NB4 (cell line): ENCODE measurements around the gene NWD2.

Experiments used
- CTCF ChIP-seq: IDR thresholded peaks from one replicate; pipeline ENCODE4 v1.5.1; 2012; ENCODE audit warnings: low read depth, low read length
- MYC ChIP-seq: IDR thresholded peaks from 2 replicates; pipeline ENCODE4 v1.6.1; 2011; ENCODE audit warnings: low read depth, low read length
- POLR2A ChIP-seq: IDR thresholded peaks from 2 replicates; pipeline ENCODE4 v1.6.1; 2011; ENCODE audit warnings: mild to moderate bottlenecking; ENCODE audit not compliant: insufficient read length; ENCODE audit errors: extremely low read depth
- TF ChIP-seq, protein P1 (sequence below): IDR thresholded peaks from 2 replicates; pipeline ENCODE4 v1.6.1; 2011; ENCODE audit warnings: low read depth, low read length

- TF ChIP-seq CTCF (no peak), POLR2A (no peak), MYC (no peak)
- TF ChIP-seq, protein P1, sequence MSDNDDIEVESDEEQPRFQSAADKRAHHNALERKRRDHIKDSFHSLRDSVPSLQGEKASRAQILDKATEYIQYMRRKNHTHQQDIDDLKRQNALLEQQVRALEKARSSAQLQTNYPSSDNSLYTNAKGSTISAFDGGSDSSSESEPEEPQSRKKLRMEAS, result no peak
Observed at GRCh38 chr4:37475087-37475486, 230.5 kb downstream of the NWD2 start.
